ENCODE results near the gene HOXC5.

- TF ChIP-seq CTCF (IDR thresholded peaks at IDR 0.05; ENCODE audit: poor library complexity) = no peak
- TF ChIP-seq EZH2 (IDR thresholded peaks at IDR 0.05; ENCODE audit: borderline replicate concordance) = no peak
- TF ChIP-seq EZH2phosphoT487 (IDR thresholded peaks at IDR 0.05; ENCODE audit: low read depth, severe bottlenecking, unreplicated experiment) = no peak
Measured at GRCh38 chr12:54068418-54069070, 35.7 kb downstream of the HOXC5 start.
